ENCODE results near the gene SWI5.
"Not testable (repeated sequence)": the region's sequence is repeated elsewhere in the genome, so short reads cannot be mapped to it uniquely, and the experiment has no call there.

SWI5 gene

GRCh38 chr9:128276008-128276573 is at the start of gene SWI5:
Gene SWI5 (plus strand): TSS chr9:128276276.
- DNase-seq = peak; percentile 100

GRCh38 chr9:128226412-128226801 is 49.7 kb upstream of the SWI5 start:
- DNase-seq = no peak

GRCh38 chr9:128230897-128231296 is 45.2 kb upstream of the SWI5 start:
- not testable (repeated sequence) for DNase-seq

- no peak for DNase-seq
These were observed 44.2 kb upstream of the SWI5 start for GRCh38 chr9:128231638-128232527.

- DNase-seq = no peak
These were observed 43.3 kb upstream of the SWI5 start for GRCh38 chr9:128232528-128233428.

- DNase-seq = no peak
These were observed 42.2 kb upstream of the SWI5 start for GRCh38 chr9:128233817-128234406.

GRCh38 chr9:128242124-128242523 is 34.0 kb upstream of the SWI5 start:
- DNase-seq = no peak

- no peak for DNase-seq
These were observed 33.3 kb upstream of the SWI5 start for GRCh38 chr9:128242828-128243214.

- no peak for DNase-seq
These were observed 32.7 kb upstream of the SWI5 start for GRCh38 chr9:128243215-128244018.

- no peak for DNase-seq
These were observed 31.8 kb upstream of the SWI5 start for GRCh38 chr9:128244091-128244836.

GRCh38 chr9:128244837-128245231 is 31.2 kb upstream of the SWI5 start:
- DNase-seq = no peak

GRCh38 chr9:128245421-128246151 is 30.5 kb upstream of the SWI5 start:
- DNase-seq = no peak

- no peak for DNase-seq
These were observed 29.6 kb upstream of the SWI5 start for GRCh38 chr9:128246471-128246870.

- no peak for DNase-seq
These were observed 28.8 kb upstream of the SWI5 start for GRCh38 chr9:128247226-128247803.

GRCh38 chr9:128249558-128249907 is 26.5 kb upstream of the SWI5 start:
- DNase-seq = no peak

- peak; percentile 98 for DNase-seq
These were observed 25.9 kb upstream of the SWI5 start for GRCh38 chr9:128249908-128250838.

- DNase-seq = no peak
These were observed 25.0 kb upstream of the SWI5 start for GRCh38 chr9:128250839-128251731.

- DNase-seq = no peak
These were observed 24.4 kb upstream of the SWI5 start for GRCh38 chr9:128251732-128252100.

Data from activated CD4-positive, alpha-beta T cell treated with anti-CD3 and anti-CD28 coated beads, Interleukin-2, amount 50 U/mL, for 1 hour (primary cell).